ENCODE measurements around the gene SPTBN4. TPM values are rescaled to one million over a fixed set of nuclear protein-coding genes. Genes with fewer than 3 reads are reported as not detected.

The SPTBN4 gene
- total RNA-seq, 1 experiment from 2014 or later = 0.63 TPM

DNA sequence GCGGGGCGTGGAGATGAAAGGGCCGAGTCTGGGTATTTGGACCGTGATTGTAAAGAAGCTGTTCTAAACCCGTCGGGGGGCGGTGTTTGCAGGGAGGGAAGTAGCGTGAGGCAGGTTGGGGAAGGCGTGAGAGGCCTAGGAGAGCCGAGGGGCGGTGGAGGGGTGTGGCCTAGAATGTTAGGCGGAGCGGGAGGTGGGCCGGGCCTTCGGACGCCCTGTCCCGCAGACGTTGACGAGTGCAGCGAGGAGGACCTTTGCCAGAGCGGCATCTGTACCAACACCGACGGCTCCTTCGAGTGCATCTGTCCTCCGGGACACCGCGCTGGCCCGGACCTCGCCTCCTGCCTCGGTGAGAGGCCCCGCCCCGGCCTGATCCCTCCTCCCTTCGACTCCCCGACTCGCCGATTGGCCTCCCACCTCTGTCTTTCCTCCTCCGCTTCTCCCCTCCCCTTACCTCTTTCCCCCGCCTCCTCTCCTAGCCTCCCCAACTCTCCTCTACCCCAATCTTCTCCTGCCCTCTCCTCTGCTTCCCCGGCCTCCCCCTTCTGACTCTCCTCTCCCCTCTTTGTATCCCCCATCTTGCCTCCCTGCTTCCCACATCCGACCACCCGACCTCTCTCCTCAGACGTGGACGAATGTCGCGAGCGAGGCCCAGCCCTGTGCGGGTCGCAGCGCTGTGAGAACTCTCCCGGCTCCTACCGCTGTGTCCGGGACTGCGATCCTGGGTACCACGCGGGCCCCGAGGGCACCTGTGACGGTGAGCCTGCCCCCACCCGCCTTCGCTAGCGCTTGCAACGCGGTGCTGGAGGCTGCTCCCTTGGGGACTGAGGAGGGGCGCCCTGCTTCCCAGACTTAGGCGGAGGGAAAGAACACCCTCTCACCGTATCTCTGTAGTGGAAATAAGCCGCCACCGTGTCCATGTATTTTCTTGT lies 147.2 kb downstream of the SPTBN4 start:
- no TSS peak for BruUV-seq (replicated peaks)
- TF ChIP-seq CTCF (IDR thresholded peaks at IDR 0.05; ENCODE audit: unreplicated experiment) = no peak
- no peak overlapping the region for H3K27ac Mint-ChIP-seq (ENCODE audit: low read depth, unreplicated experiment)
- ChIA-PET POLR2A (no interaction called here), CTCF (interaction anchor here (4.4 kb wide), 1 partner anchor 20 kb away, joined by 37 read pairs; no protein-coding TSS in a partner anchor)
- no peaks in the 10 kb centered on the region for H3K27me3 Mint-ChIP-seq (ENCODE audit: insufficient read depth, unreplicated experiment)
- H3K36me3 Mint-ChIP-seq (ENCODE audit: insufficient read depth, unreplicated experiment) = peaks cover 23% of the 10 kb centered on the region
- no peak for DNase-seq (ENCODE audit: unreplicated experiment)
- peaks cover 27% of the 10 kb centered on the region for H3K4me1 Mint-ChIP-seq (ENCODE audit: insufficient read depth, unreplicated experiment)
- intact Hi-C loops (cut with micrococcal nuclease) = no loop called here
- no peak overlapping the region for H3K4me3 Mint-ChIP-seq (ENCODE audit: unreplicated experiment)
- H3K9me3 Mint-ChIP-seq (ENCODE audit: unreplicated experiment) = no peaks in the 10 kb centered on the region

DNA sequence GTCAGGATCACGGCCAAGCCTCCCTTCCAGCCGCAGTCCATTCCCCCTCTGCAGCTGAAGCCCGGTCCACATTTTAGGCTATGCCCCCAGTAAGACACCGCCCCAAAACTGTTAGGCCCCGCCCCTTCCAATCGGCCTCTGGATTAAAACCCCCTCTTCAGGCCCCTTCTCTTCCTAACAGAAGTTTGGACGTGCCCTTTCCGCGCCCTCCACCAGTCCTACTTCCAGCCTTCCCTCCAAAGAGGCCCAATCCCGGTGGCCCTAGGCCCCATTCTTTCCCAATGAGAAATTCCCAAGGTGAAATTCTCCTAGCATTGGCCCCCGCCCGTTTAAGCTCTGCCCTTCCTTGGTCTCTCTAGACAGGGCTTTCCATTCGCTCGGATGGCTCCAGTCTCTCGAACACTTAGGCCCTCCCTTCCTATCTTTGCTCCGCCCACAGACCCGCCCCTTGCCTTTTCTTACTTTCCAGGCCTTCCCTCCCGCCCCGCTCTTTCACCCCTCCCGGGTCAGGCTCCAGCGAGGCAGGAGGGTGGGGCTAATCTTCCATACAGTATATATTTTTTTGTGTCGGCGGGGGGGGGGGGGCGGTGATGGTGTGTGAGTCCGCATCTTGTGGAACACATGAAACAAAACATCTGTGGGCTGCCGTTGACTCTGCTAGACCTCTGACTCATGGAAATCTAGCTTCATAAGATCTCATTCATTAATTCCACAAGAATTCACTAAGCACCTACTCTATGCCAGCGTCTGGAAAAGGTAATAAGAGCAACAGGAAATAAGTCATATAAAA lies 148.0 kb downstream of the SPTBN4 start:
- H3K27me3 Mint-ChIP-seq (ENCODE audit: insufficient read depth, unreplicated experiment) = no peaks in the 10 kb centered on the region
- no peaks in the 10 kb centered on the region for H3K9me3 Mint-ChIP-seq (ENCODE audit: unreplicated experiment)
- peaks cover 27% of the 10 kb centered on the region for H3K36me3 Mint-ChIP-seq (ENCODE audit: insufficient read depth, unreplicated experiment)
- H3K27ac Mint-ChIP-seq (ENCODE audit: low read depth, unreplicated experiment) = peak overlapping the region; percentile 46
- TF ChIP-seq CTCF (IDR thresholded peaks at IDR 0.05; ENCODE audit: unreplicated experiment) = no peak
- H3K4me3 Mint-ChIP-seq (ENCODE audit: unreplicated experiment) = peak overlapping the region; percentile 28
- BruUV-seq (replicated peaks) = no TSS peak
- H3K4me1 Mint-ChIP-seq (ENCODE audit: insufficient read depth, unreplicated experiment) = peaks cover 22% of the 10 kb centered on the region
- CTCF ChIA-PET = interaction anchor here (0.7 to 4.4 kb wide), 4 partner anchors 9 to 1806 kb away, joined by 3 to 37 read pairs (median 4); no protein-coding TSS in a partner anchor
- DNase-seq (ENCODE audit: unreplicated experiment) = peak; percentile 70
- POLR2A ChIA-PET = interaction anchor here (0.6 to 1.4 kb wide), 2 partner anchors 11 to 170 kb away, joined by 3 to 4 read pairs; no protein-coding TSS in a partner anchor
- intact Hi-C loops (cut with micrococcal nuclease) = no loop called here

DNA sequence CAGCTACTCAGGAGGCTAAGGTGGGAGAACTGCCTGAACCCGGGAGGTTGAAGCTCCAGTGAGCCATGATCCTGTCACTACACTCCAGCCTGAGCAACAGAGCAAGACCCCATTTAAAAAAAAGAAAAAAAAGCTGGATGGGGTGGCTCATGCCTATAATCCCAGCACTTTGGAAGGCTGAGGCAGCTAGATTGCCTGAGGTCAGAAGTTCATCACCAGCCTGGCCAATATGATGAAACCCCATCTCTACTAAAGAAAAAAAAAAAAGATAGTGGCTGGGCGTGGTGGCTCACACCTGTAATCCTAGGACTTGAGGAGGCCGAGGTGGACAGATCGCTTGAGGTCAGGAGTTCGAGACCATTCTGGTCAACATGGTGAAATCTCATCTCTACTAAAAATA lies 149.4 kb downstream of the SPTBN4 start:
- ChIA-PET POLR2A (interaction anchor here (0.5 to 1.4 kb wide), 5 partner anchors 8 to 609 kb away, joined by 3 to 4 read pairs (median 3); no protein-coding TSS in a partner anchor), CTCF (interaction anchor here (0.6 to 4.4 kb wide), 4 partner anchors 13 to 18 kb away, joined by 3 to 37 read pairs (median 4); no protein-coding TSS in a partner anchor)
- no TSS peak for BruUV-seq (replicated peaks)
- DNase-seq (ENCODE audit: unreplicated experiment) = no peak
- TF ChIP-seq CTCF (IDR thresholded peaks at IDR 0.05; ENCODE audit: unreplicated experiment) = no peak
- no peaks in the 10 kb centered on the region for H3K9me3 Mint-ChIP-seq (ENCODE audit: unreplicated experiment)
- H3K4me1 Mint-ChIP-seq (ENCODE audit: insufficient read depth, unreplicated experiment) = peaks cover 9% of the 10 kb centered on the region
- no peak overlapping the region for H3K4me3 Mint-ChIP-seq (ENCODE audit: unreplicated experiment)
- no peak overlapping the region for H3K27ac Mint-ChIP-seq (ENCODE audit: low read depth, unreplicated experiment)
- H3K36me3 Mint-ChIP-seq (ENCODE audit: insufficient read depth, unreplicated experiment) = peaks cover 33% of the 10 kb centered on the region
- no peaks in the 10 kb centered on the region for H3K27me3 Mint-ChIP-seq (ENCODE audit: insufficient read depth, unreplicated experiment)
- intact Hi-C loops (cut with micrococcal nuclease) = no loop called here

DNA sequence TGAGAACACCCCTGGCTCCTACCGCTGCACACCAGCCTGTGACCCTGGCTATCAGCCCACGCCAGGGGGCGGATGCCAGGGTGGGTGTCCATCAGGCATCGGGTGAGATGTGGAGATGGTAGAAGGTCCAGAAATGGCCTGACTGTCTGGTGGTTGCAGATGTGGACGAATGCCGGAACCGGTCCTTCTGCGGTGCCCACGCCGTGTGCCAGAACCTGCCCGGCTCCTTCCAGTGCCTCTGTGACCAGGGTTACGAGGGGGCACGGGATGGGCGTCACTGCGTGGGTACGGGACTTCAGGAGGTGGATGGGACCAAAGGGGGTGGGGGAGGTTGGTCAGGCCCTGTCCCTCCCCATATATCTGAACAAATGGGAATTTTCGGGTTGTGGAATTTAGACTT lies 150.1 kb downstream of the SPTBN4 start:
- Mint-ChIP-seq H3K4me1 (ENCODE audit: insufficient read depth, unreplicated experiment) (peaks cover 6% of the 10 kb centered on the region), H3K27me3 (ENCODE audit: insufficient read depth, unreplicated experiment) (no peaks in the 10 kb centered on the region), H3K36me3 (ENCODE audit: insufficient read depth, unreplicated experiment) (peaks cover 39% of the 10 kb centered on the region), H3K27ac (ENCODE audit: low read depth, unreplicated experiment) (no peak overlapping the region), H3K4me3 (ENCODE audit: unreplicated experiment) (no peak overlapping the region), H3K9me3 (ENCODE audit: unreplicated experiment) (no peaks in the 10 kb centered on the region)
- TF ChIP-seq CTCF (IDR thresholded peaks at IDR 0.05; ENCODE audit: unreplicated experiment) = no peak
- POLR2A ChIA-PET = interaction anchor here (0.8 to 1.2 kb wide), 2 partner anchors 9 to 11 kb away, joined by 3 to 4 read pairs; no protein-coding TSS in a partner anchor
- no peak for DNase-seq (ENCODE audit: unreplicated experiment)
- intact Hi-C loops (cut with micrococcal nuclease) = no loop called here
- no TSS peak for BruUV-seq (replicated peaks)
- CTCF ChIA-PET = interaction anchor here (0.8 to 4.4 kb wide), 2 partner anchors 17 to 18 kb away, joined by 3 to 37 read pairs; no protein-coding TSS in a partner anchor
